ENCODE measurements around the gene LAMB1. TPM values are rescaled to one million over a fixed set of nuclear protein-coding genes. Genes with fewer than 3 reads are reported as not detected.
"Not testable (repeated sequence)": the region's sequence is repeated elsewhere in the genome, so short reads cannot be mapped to it uniquely, and the experiment has no call there.

Gene LAMB1
- total and polyA plus RNA-seq, 4 donors, result 32.3 to 237 (median 158) TPM

GRCh38 chr7:108038986-108039385, 36.0 kb upstream of the LAMB1 start:
- Histone ChIP-seq H3K27ac (ENCODE audit: low read depth in 1 of 2, low read length in 2 of 2) (no peak overlapping the region), H3K4me1 (ENCODE audit: control insufficient read depth in 1 of 2, insufficient read depth in 2 of 2, low read length in 2 of 2) (no peaks in the 10 kb centered on the region), H3K4me3 (ENCODE audit: low read length in 2 of 2) (no peak overlapping the region), H3K27me3 (ENCODE audit: control insufficient read depth in 1 of 2, insufficient read depth in 2 of 2, low read length in 1 of 2) (no peaks in the 10 kb centered on the region), H3K9me3 (ENCODE audit: control insufficient read depth, low read length) (no peaks in the 10 kb centered on the region), H3K36me3 (ENCODE audit: control insufficient read depth in 1 of 2, insufficient read depth in 2 of 2, low read length in 1 of 2) (no peaks in the 10 kb centered on the region)
- intact Hi-C loops (cut with DNase I), result no loop called here
- DNase-seq (no peak), ATAC-seq (ENCODE audit: low FRiP score) (no peak)

- Histone ChIP-seq H3K9me3 (ENCODE audit: control insufficient read depth, low read length) (no peaks in the 10 kb centered on the region), H3K27me3 (ENCODE audit: control insufficient read depth in 1 of 2, insufficient read depth in 2 of 2, low read length in 1 of 2) (no peaks in the 10 kb centered on the region), H3K4me1 (ENCODE audit: control insufficient read depth in 1 of 2, insufficient read depth in 2 of 2, low read length in 2 of 2) (no peaks in the 10 kb centered on the region), H3K4me3 (ENCODE audit: low read length in 2 of 2) (no peak overlapping the region), H3K36me3 (ENCODE audit: control insufficient read depth in 1 of 2, insufficient read depth in 2 of 2, low read length in 1 of 2) (no peaks in the 10 kb centered on the region), H3K27ac (ENCODE audit: low read depth in 1 of 2, low read length in 2 of 2) (no peak overlapping the region)
- DNase-seq (no peak), ATAC-seq (ENCODE audit: low FRiP score) (no peak)
- intact Hi-C loops (cut with DNase I), result no loop called here
- 95% methylated on average over 1 of the region's 1 CpG for WGBS, 2 donors
Measured at GRCh38 chr7:108037741-108038140, 34.8 kb upstream of the LAMB1 start.

- intact Hi-C loops (cut with DNase I), result no loop called here
- WGBS, 2 donors, result 78 to 82% methylated on average over 3 of the region's 3 CpGs
- Histone ChIP-seq H3K36me3 (ENCODE audit: control insufficient read depth in 1 of 2, insufficient read depth in 2 of 2, low read length in 1 of 2) (no peaks in the 10 kb centered on the region), H3K27ac (ENCODE audit: low read depth in 1 of 2, low read length in 2 of 2) (no peak overlapping the region), H3K9me3 (ENCODE audit: control insufficient read depth, low read length) (no peaks in the 10 kb centered on the region), H3K4me1 (ENCODE audit: control insufficient read depth in 1 of 2, insufficient read depth in 2 of 2, low read length in 2 of 2) (no peaks in the 10 kb centered on the region), H3K27me3 (ENCODE audit: control insufficient read depth in 1 of 2, insufficient read depth in 2 of 2, low read length in 1 of 2) (no peaks in the 10 kb centered on the region), H3K4me3 (ENCODE audit: low read length in 2 of 2) (no peak overlapping the region)
- DNase-seq (no peak), ATAC-seq (ENCODE audit: low FRiP score) (no peak)
Measured at GRCh38 chr7:108037140-108037539, 34.2 kb upstream of the LAMB1 start.

GRCh38 chr7:108034586-108034985, 31.6 kb upstream of the LAMB1 start:
- Histone ChIP-seq H3K4me3 (ENCODE audit: low read length in 2 of 2) (no peak overlapping the region), H3K27ac (ENCODE audit: low read depth in 1 of 2, low read length in 2 of 2) (no peak overlapping the region), H3K36me3 (ENCODE audit: control insufficient read depth in 1 of 2, insufficient read depth in 2 of 2, low read length in 1 of 2) (no peaks in the 10 kb centered on the region), H3K9me3 (ENCODE audit: control insufficient read depth, low read length) (no peaks in the 10 kb centered on the region), H3K27me3 (ENCODE audit: control insufficient read depth in 1 of 2, insufficient read depth in 2 of 2, low read length in 1 of 2) (no peaks in the 10 kb centered on the region), H3K4me1 (ENCODE audit: control insufficient read depth in 1 of 2, insufficient read depth in 2 of 2, low read length in 2 of 2) (peaks cover 0 to under 1% of the 10 kb centered on the region in 2 donors)
- intact Hi-C loops (cut with DNase I), result loop anchor here in 1 of 2 donors (5.0 kb wide), 1 partner anchor 48 kb away; no protein-coding TSS in a partner anchor
- WGBS, 2 donors, result 91 to 93% methylated on average over 2 of the region's 2 CpGs
- ATAC-seq (ENCODE audit: low FRiP score) (no peak), DNase-seq (no peak)

GRCh38 chr7:108033776-108034497, 31.0 kb upstream of the LAMB1 start:
- intact Hi-C loops (cut with DNase I), result loop anchor here in 1 of 2 donors (5.0 kb wide), 1 partner anchor 48 kb away; no protein-coding TSS in a partner anchor
- Histone ChIP-seq H3K36me3 (ENCODE audit: control insufficient read depth in 1 of 2, insufficient read depth in 2 of 2, low read length in 1 of 2) (no peaks in the 10 kb centered on the region), H3K4me3 (ENCODE audit: low read length in 2 of 2) (no peak overlapping the region), H3K27ac (ENCODE audit: low read depth in 1 of 2, low read length in 2 of 2) (no peak overlapping the region), H3K27me3 (ENCODE audit: control insufficient read depth in 1 of 2, insufficient read depth in 2 of 2, low read length in 1 of 2) (no peaks in the 10 kb centered on the region), H3K4me1 (ENCODE audit: control insufficient read depth in 1 of 2, insufficient read depth in 2 of 2, low read length in 2 of 2) (peaks cover 0 to 4% of the 10 kb centered on the region in 2 donors), H3K9me3 (ENCODE audit: control insufficient read depth, low read length) (no peaks in the 10 kb centered on the region)
- 96 to 97% methylated on average over 5 of the region's 5 CpGs for WGBS, 2 donors
- DNase-seq (no peak), ATAC-seq (ENCODE audit: low FRiP score) (no peak)

- H3K4me1 ChIP-seq (ENCODE audit: control insufficient read depth in 1 of 2, insufficient read depth in 2 of 2, low read length in 2 of 2); H3K27ac ChIP-seq (ENCODE audit: low read depth in 1 of 2, low read length in 2 of 2); DNase-seq; H3K36me3 ChIP-seq (ENCODE audit: control insufficient read depth in 1 of 2, insufficient read depth in 2 of 2, low read length in 1 of 2); H3K27me3 ChIP-seq (ENCODE audit: control insufficient read depth in 1 of 2, insufficient read depth in 2 of 2, low read length in 1 of 2); H3K9me3 ChIP-seq (ENCODE audit: control insufficient read depth, low read length); H3K4me3 ChIP-seq (ENCODE audit: low read length in 2 of 2); ATAC-seq (ENCODE audit: low FRiP score): not testable (repeated sequence)
- WGBS, 2 donors, result 95 to 96% methylated on average over 8 of the region's 8 CpGs
- intact Hi-C loops (cut with DNase I), result loop anchor here in 1 of 2 donors (5.0 kb wide), 1 partner anchor 49 kb away; no protein-coding TSS in a partner anchor
Measured at GRCh38 chr7:108033309-108033708, 30.3 kb upstream of the LAMB1 start.

- 96 to 97% methylated on average over 3 of the region's 3 CpGs for WGBS, 2 donors
- H3K27ac ChIP-seq (ENCODE audit: low read depth in 1 of 2, low read length in 2 of 2), result peak overlapping the region in 1 of 2 donors; percentile 44
- H3K9me3 ChIP-seq (ENCODE audit: control insufficient read depth, low read length), result no peaks in the 10 kb centered on the region
Measured at GRCh38 chr7:108030516-108030915, 27.6 kb upstream of the LAMB1 start.

GRCh38 chr7:108029034-108029433, 26.1 kb upstream of the LAMB1 start:
- H3K9me3 ChIP-seq (ENCODE audit: control insufficient read depth, low read length), result no peaks in the 10 kb centered on the region
- no peak for ATAC-seq (ENCODE audit: low FRiP score)
- intact Hi-C loops (cut with DNase I), result no loop called here
- DNase-seq, result no peak
- H3K27ac ChIP-seq (ENCODE audit: low read depth in 1 of 2, low read length in 2 of 2), result no peak overlapping the region
- no peak overlapping the region for H3K4me3 ChIP-seq (ENCODE audit: low read length in 2 of 2)
- no peaks in the 10 kb centered on the region for H3K27me3 ChIP-seq (ENCODE audit: control insufficient read depth in 1 of 2, insufficient read depth in 2 of 2, low read length in 1 of 2)
- H3K36me3 ChIP-seq (ENCODE audit: control insufficient read depth in 1 of 2, insufficient read depth in 2 of 2, low read length in 1 of 2), result no peaks in the 10 kb centered on the region
- H3K4me1 ChIP-seq (ENCODE audit: control insufficient read depth in 1 of 2, insufficient read depth in 2 of 2, low read length in 2 of 2), result peaks cover 2 to 6% of the 10 kb centered on the region in 2 donors
- WGBS, 2 donors, result 89 to 93% methylated on average over 3 of the region's 3 CpGs

More at GRCh38 chr7:108030516-108030915, 27.6 kb upstream of the LAMB1 start:
- H3K27me3 ChIP-seq (ENCODE audit: control insufficient read depth in 1 of 2, insufficient read depth in 2 of 2, low read length in 1 of 2), result no peaks in the 10 kb centered on the region
- ATAC-seq (ENCODE audit: low FRiP score) (no peak), DNase-seq (no peak)
- intact Hi-C loops (cut with DNase I), result loop anchor here in 1 of 2 donors (5.0 kb wide), 1 partner anchor 52 kb away; no protein-coding TSS in a partner anchor
- no peak overlapping the region for H3K4me3 ChIP-seq (ENCODE audit: low read length in 2 of 2)
- no peaks in the 10 kb centered on the region for H3K36me3 ChIP-seq (ENCODE audit: control insufficient read depth in 1 of 2, insufficient read depth in 2 of 2, low read length in 1 of 2)
- peaks cover 2 to 6% of the 10 kb centered on the region in 2 donors for H3K4me1 ChIP-seq (ENCODE audit: control insufficient read depth in 1 of 2, insufficient read depth in 2 of 2, low read length in 2 of 2)

GRCh38 chr7:108028111-108028510, 25.1 kb upstream of the LAMB1 start:
- H3K36me3 ChIP-seq (ENCODE audit: control insufficient read depth in 1 of 2, insufficient read depth in 2 of 2, low read length in 1 of 2), result no peaks in the 10 kb centered on the region
- peaks cover 2 to 6% of the 10 kb centered on the region in 2 donors for H3K4me1 ChIP-seq (ENCODE audit: control insufficient read depth in 1 of 2, insufficient read depth in 2 of 2, low read length in 2 of 2)
- H3K9me3 ChIP-seq (ENCODE audit: control insufficient read depth, low read length), result no peaks in the 10 kb centered on the region
- intact Hi-C loops (cut with DNase I), result no loop called here
- WGBS, 2 donors, result 75 to 86% methylated on average over 2 of the region's 2 CpGs
- no peak overlapping the region for H3K27ac ChIP-seq (ENCODE audit: low read depth in 1 of 2, low read length in 2 of 2)
- DNase-seq, result no peak
- H3K27me3 ChIP-seq (ENCODE audit: control insufficient read depth in 1 of 2, insufficient read depth in 2 of 2, low read length in 1 of 2), result no peaks in the 10 kb centered on the region
- ATAC-seq (ENCODE audit: low FRiP score), result no peak
- H3K4me3 ChIP-seq (ENCODE audit: low read length in 2 of 2), result no peak overlapping the region

Measured in aorta (tissue), 5 donors.